IgD-negative memory B cell (primary cell): ENCODE results near the gene ZNF774. TPM values are rescaled to one million over a fixed set of nuclear protein-coding genes. Genes with fewer than 3 reads are reported as not detected.
A peak's percentile ranks its signal among the peaks of the same experiment; 100 is the strongest.
"Not testable (repeated sequence)": the region's sequence is repeated elsewhere in the genome, so short reads cannot be mapped to it uniquely, and the experiment has no call there.

Source experiments
- H3K27ac Mint-ChIP-seq, 3 donors: one replicate each; pipeline ENCODE4 v1.8.0; 2020 to 2022; ENCODE audit warnings: mild to moderate bottlenecking in 3 of 3, mixed read lengths in 3 of 3, moderate library complexity in 1 of 3
- H3K27me3 Mint-ChIP-seq: one replicate; pipeline ENCODE4 v1.8.0; 2021; ENCODE audit warnings: mixed read lengths
- H3K36me3 Mint-ChIP-seq: one replicate; pipeline ENCODE4 v1.8.0; 2020; ENCODE audit warnings: mild to moderate bottlenecking, mixed read lengths
- H3K4me1 Mint-ChIP-seq, 3 donors: one replicate each; pipeline ENCODE4 v1.8.0; 2020 to 2022; ENCODE audit warnings: mixed read lengths in 3 of 3, mild to moderate bottlenecking in 1 of 3
- H3K4me3 Mint-ChIP-seq, 4 donors: one replicate each; pipeline ENCODE4 v1.8.0; 2020 to 2022; ENCODE audit warnings: mild to moderate bottlenecking in 4 of 4, mixed read lengths in 4 of 4, moderate library complexity in 3 of 4
- H3K9me3 Mint-ChIP-seq, 3 donors: one replicate each; pipeline ENCODE4 v1.8.0; 2020 to 2021; ENCODE audit warnings: mixed read lengths in 3 of 3, mild to moderate bottlenecking in 1 of 3
- polyA plus RNA-seq: library from polyadenylated mRNA; unstranded; fragments of 300-500 nt; fragmentation: Illumina TruSeq; gene quantifications from one replicate; pipeline ENCODE4 v1.2.3, GENCODE V29; 2021

ZNF774 gene
- polyA plus RNA-seq, 1 donor from 2014 or later: 0.04 TPM

DNA sequence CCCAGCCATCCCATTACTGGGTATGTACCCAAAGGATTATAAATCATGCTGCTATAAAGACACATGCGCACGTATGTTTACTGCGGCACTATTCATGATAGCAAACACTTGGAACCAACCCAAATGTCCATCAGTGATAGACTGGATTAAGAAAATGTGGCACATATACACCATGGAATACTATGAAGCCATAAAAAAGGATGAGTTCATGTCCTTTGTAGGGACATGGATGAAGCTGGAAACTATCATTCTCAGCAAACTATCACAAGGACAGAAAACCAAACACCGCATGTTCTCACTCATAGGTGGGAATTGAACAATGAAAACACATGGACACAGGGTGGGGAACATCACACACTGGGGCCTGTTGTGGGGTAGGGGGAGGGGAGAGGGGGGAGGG, 58.2 kb downstream of the ZNF774 start:
- H3K27ac Mint-ChIP-seq, H3K9me3 Mint-ChIP-seq, H3K27me3 Mint-ChIP-seq, H3K4me3 Mint-ChIP-seq: not testable (repeated sequence)
- Mint-ChIP-seq H3K36me3 (peaks cover 11% of the 10 kb centered on the region), H3K4me1 (peaks cover 50 to 58% (median 54%) of the 10 kb centered on the region in 3 donors)

DNA sequence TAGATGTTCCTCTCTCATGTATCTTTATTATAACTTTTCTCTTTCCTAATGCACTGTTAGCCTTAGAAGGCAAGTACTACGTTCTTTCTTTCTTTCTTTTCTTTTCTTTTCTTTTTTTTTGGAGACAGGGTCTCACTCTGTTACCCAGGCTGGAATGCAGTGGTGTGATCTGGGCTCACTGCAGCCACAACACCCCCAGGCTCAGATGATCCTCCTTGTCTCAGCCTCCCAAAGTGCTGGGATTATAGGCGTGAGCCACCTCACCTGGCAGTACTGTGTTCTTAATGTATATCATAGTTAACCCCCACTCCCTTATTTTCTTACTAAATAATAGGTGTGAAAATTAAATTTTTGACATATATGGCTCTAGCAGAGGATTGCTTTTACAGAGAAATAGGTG, 59.1 kb downstream of the ZNF774 start:
- Mint-ChIP-seq H3K9me3 (peaks cover 2 to 6% (median 4%) of the 10 kb centered on the region in 3 donors), H3K4me1 (peaks cover 51 to 61% (median 59%) of the 10 kb centered on the region in 3 donors), H3K27me3 (no peaks in the 10 kb centered on the region), H3K4me3 (peak overlapping the region in 1 of 4 donors; percentile 47), H3K36me3 (peaks cover 11% of the 10 kb centered on the region), H3K27ac (no peak overlapping the region)

Other genes with a start within 250 kb of the ZNF774 start
- 106 TPM for gene IDH2, start 249.8 kb upstream of the ZNF774 start, polyA plus RNA-seq
- 191 TPM for gene SEMA4B, start 151.0 kb upstream of the ZNF774 start, polyA plus RNA-seq
- 304 TPM for gene CIB1, start 118.3 kb upstream of the ZNF774 start, polyA plus RNA-seq
- 1.3 TPM for gene GDPGP1, start 118.1 kb upstream of the ZNF774 start, polyA plus RNA-seq
- gene TTLL13, start 102.7 kb upstream of the ZNF774 start, polyA plus RNA-seq: 0.08 TPM
- gene NGRN, start 86.6 kb upstream of the ZNF774 start, polyA plus RNA-seq: 63.4 TPM
- 136 TPM for gene IQGAP1, start 36.0 kb downstream of the ZNF774 start, polyA plus RNA-seq
- 25.9 TPM for gene CRTC3, start 177.6 kb downstream of the ZNF774 start, polyA plus RNA-seq